Thoracic aorta (tissue), 2 donors: ENCODE measurements around the gene TSPAN4. TPM values are rescaled to one million over a fixed set of nuclear protein-coding genes. Genes with fewer than 3 reads are reported as not detected.

Source experiments
- ATAC-seq: fragments of 150-250 bp; one replicate; pipeline ENCODE4 v1.8.0; 2017; ENCODE audit warnings: low read depth; ENCODE audit not compliant: insufficient number of reproducible peaks, low FRiP score
- DNase-seq: peaks from one replicate; pipeline ENCODE4 v3.0.0-alpha.2; 2020; ENCODE audit warnings: low spot score
- H3K27ac ChIP-seq, 2 donors: fragments of 200-600 bp; sonication (generic); 1 replicate in 1 of 2; 2 replicates in 1 of 2; pipeline ENCODE4 v1.5.1; 2016; ENCODE audit warnings: mild to moderate bottlenecking in 2 of 2, moderate library complexity in 2 of 2
- H3K27me3 ChIP-seq: fragments of 200-600 bp; sonication (generic); replicated peaks from 2 replicates; pipeline ENCODE4 v1.6.0; 2016; ENCODE audit warnings: mild to moderate bottlenecking; ENCODE audit not compliant: insufficient read depth
- H3K36me3 ChIP-seq: fragments of 200-600 bp; sonication (generic); one replicate; pipeline ENCODE4 v1.5.1; 2016
- H3K4me1 ChIP-seq, 2 donors: fragments of 200-600 bp; sonication (generic); 1 replicate in 1 of 2; 2 replicates in 1 of 2; pipeline versions ENCODE4 v1.5.1 to v1.6.0; 2016; ENCODE audit warnings: low read depth in 2 of 2, mild to moderate bottlenecking in 1 of 2; ENCODE audit not compliant: control insufficient read depth in 1 of 2
- H3K4me3 ChIP-seq: fragments of 200-600 bp; sonication (generic); 2 replicates; pipeline ENCODE4 v1.5.1; 2016; ENCODE audit warnings: mild to moderate bottlenecking
- H3K9me3 ChIP-seq: fragments of 200-600 bp; sonication (generic); 2 replicates; pipeline ENCODE4 v1.5.1; 2016
- CTCF ChIP-seq: fragments of 200-600 bp; sonication (generic); IDR thresholded peaks from one replicate; pipeline ENCODE4 v1.5.1; 2019; ENCODE audit warnings: antibody characterized with exemption
- total RNA-seq, 2 donors: library from RNA; depleted of rRNA; stranded (reverse); fragments of >200 nt; gene quantifications; one replicate each; pipeline versions ENCODE4 v1.1.0 to v1.2.3, GENCODE V29; 2016

The TSPAN4 gene
- total RNA-seq, 2 donors from 2014 or later: 55.5 to 107 TPM

- no peak for TF ChIP-seq CTCF
- DNase-seq (no peak), ATAC-seq (no peak)
- Histone ChIP-seq H3K36me3 (peaks cover 6% of the 10 kb centered on the region), H3K9me3 (no peaks in the 10 kb centered on the region), H3K4me3 (no peak overlapping the region), H3K27ac (no peak overlapping the region), H3K4me1 (no peaks in the 10 kb centered on the region), H3K27me3 (no peaks in the 10 kb centered on the region)
Observed at GRCh38 chr11:865462-866430, 23.1 kb downstream of the TSPAN4 start.

GRCh38 chr11:866481-866880 is 23.8 kb downstream of the TSPAN4 start:
- no peak for DNase-seq
- Histone ChIP-seq H3K27ac (no peak overlapping the region), H3K27me3 (no peaks in the 10 kb centered on the region), H3K4me3 (no peak overlapping the region), H3K4me1 (no peaks in the 10 kb centered on the region), H3K9me3 (no peaks in the 10 kb centered on the region), H3K36me3 (peaks cover 6% of the 10 kb centered on the region)
- no peak for ATAC-seq
- TF ChIP-seq CTCF: no peak

GRCh38 chr11:867856-868358 is 25.3 kb downstream of the TSPAN4 start:
- ATAC-seq (no peak), DNase-seq (no peak)
- H3K27me3 ChIP-seq: no peaks in the 10 kb centered on the region
- no peak overlapping the region for H3K4me3 ChIP-seq
- no peaks in the 10 kb centered on the region for H3K9me3 ChIP-seq
- H3K4me1 ChIP-seq: no peaks in the 10 kb centered on the region
- H3K27ac ChIP-seq: no peak overlapping the region
- H3K36me3 ChIP-seq: peaks cover 6% of the 10 kb centered on the region
- no peak for TF ChIP-seq CTCF

- DNase-seq (no peak), ATAC-seq (no peak)
- Histone ChIP-seq H3K9me3 (no peaks in the 10 kb centered on the region), H3K27ac (no peak overlapping the region), H3K4me3 (no peak overlapping the region), H3K36me3 (peaks cover 6% of the 10 kb centered on the region), H3K27me3 (no peaks in the 10 kb centered on the region), H3K4me1 (no peaks in the 10 kb centered on the region)
- no peak for TF ChIP-seq CTCF
Observed at GRCh38 chr11:868394-868793, 25.7 kb downstream of the TSPAN4 start.

GRCh38 chr11:868802-869201 is 26.1 kb downstream of the TSPAN4 start:
- ATAC-seq: no peak
- Histone ChIP-seq H3K27ac (no peak overlapping the region), H3K4me3 (no peak overlapping the region), H3K9me3 (no peaks in the 10 kb centered on the region), H3K27me3 (no peaks in the 10 kb centered on the region), H3K4me1 (no peaks in the 10 kb centered on the region), H3K36me3 (peaks cover 6% of the 10 kb centered on the region)
- no peak for DNase-seq
- no peak for TF ChIP-seq CTCF
